Tibial nerve (tissue), 4 donors: ENCODE data around the gene FMC1.

Source experiments
- CTCF ChIP-seq, 5 experiments: fragments of 200-600 bp in 3 of 5; fragments of 450-650 bp in 2 of 5; sonication (generic) in 3 of 5; IDR thresholded peaks; one replicate each; pipeline ENCODE4 v1.5.1; 2016 to 2019; ENCODE audit warnings: antibody characterized with exemption in 5 of 5, mild to moderate bottlenecking in 3 of 5, moderate library complexity in 2 of 5
- EP300 ChIP-seq, 2 donors: sonication (generic); formaldehyde crosslinking; IDR thresholded peaks; one replicate each; pipeline ENCODE4 v1.6.1; 2017; ENCODE audit warnings: antibody characterized with exemption in 2 of 2, mild to moderate bottlenecking in 1 of 2
- POLR2A ChIP-seq, 2 donors: fragments of 450-650 bp; IDR thresholded peaks; one replicate each; pipeline ENCODE4 v1.6.1; 2017; ENCODE audit warnings: antibody characterized with exemption in 2 of 2, mild to moderate bottlenecking in 2 of 2, moderate library complexity in 2 of 2

GRCh38 chr7:139362302-139362701 is 21.2 kb downstream of the FMC1 start:
- no peak for TF ChIP-seq POLR2A (IDR thresholded peaks at IDR 0.05)
- no peak for TF ChIP-seq CTCF (IDR thresholded peaks at IDR 0.05)
- no peak for TF ChIP-seq EP300 (IDR thresholded peaks at IDR 0.05)
